ENCODE measurements around the gene TMX4. TPM values are rescaled to one million over a fixed set of nuclear protein-coding genes. Genes with fewer than 3 reads are reported as not detected.

TMX4 gene
- total RNA-seq = 10 to 100 TPM; 17.9 to 25.4 TPM

- peak; percentile 94 for ATAC-seq
- Histone ChIP-seq H3K4me3 (peak within 1 kb of the TSS; percentile 78 to 80), H3K27me3 (no peaks in the 10 kb centered on the region), H3K36me3 (replicated peaks in 1 of 2; ENCODE audit: insufficient read depth in 1 of 2, low read depth in 2 of 2) (no peaks in the 10 kb centered on the region), H3K4me1 (peaks cover 9% of the 10 kb centered on the region), H3K27ac (peak within 1 kb of the TSS; percentile 87 to 98 (median 94)), H3K9me3 (no peaks in the 10 kb centered on the region)
- TF ChIP-seq POLR2A (IDR thresholded peaks at IDR 0.05) (peak; percentile 97 to 98 (median 98)), CTCF (IDR thresholded peaks at IDR 0.05) (peak in 6 of 7 experiments; percentile 41 to 81 (median 60))
- intact Hi-C loops (cut with DNase I) = no loop called here
- 0 to 1% methylated on average over 13 to 82 of the region's 83 CpGs for WGBS, 2 donors
- DNase-seq = peak; percentile 99
Measured at GRCh38 chr20:8019246-8019997, at the start of gene TMX4. TMX4 (minus strand) TSS chr20:8019761; CDS start chr20:8019613, 148 bp downstream.

- ATAC-seq (no peak), DNase-seq (no peak)
- 73% methylated on average over 5 of the region's 5 CpGs for WGBS, 2 donors
- intact Hi-C loops (cut with DNase I) = no loop called here
- H3K36me3 ChIP-seq (replicated peaks in 1 of 2; ENCODE audit: insufficient read depth in 1 of 2, low read depth in 2 of 2) = no peaks in the 10 kb centered on the region
- H3K27ac ChIP-seq = no peak overlapping the region
- no peaks in the 10 kb centered on the region for H3K27me3 ChIP-seq
- no peaks in the 10 kb centered on the region for H3K9me3 ChIP-seq
- no peaks in the 10 kb centered on the region for H3K4me1 ChIP-seq
- no peak overlapping the region for H3K4me3 ChIP-seq
- no peak for TF ChIP-seq POLR2A (IDR thresholded peaks at IDR 0.05)
- TF ChIP-seq CTCF (IDR thresholded peaks at IDR 0.05) = no peak
Measured at GRCh38 chr20:8067082-8067481, 47.5 kb upstream of the TMX4 start.

GRCh38 chr20:8066662-8067061, 47.1 kb upstream of the TMX4 start:
- DNase-seq = no peak
- no peak for TF ChIP-seq POLR2A (IDR thresholded peaks at IDR 0.05)
- no peak for TF ChIP-seq CTCF (IDR thresholded peaks at IDR 0.05)
- 66 to 72% methylated on average over 2 of the region's 2 CpGs for WGBS, 2 donors

GRCh38 chr20:8065691-8066090, 46.1 kb upstream of the TMX4 start:
- DNase-seq = no peak
- H3K27ac ChIP-seq = no peak overlapping the region
- H3K27me3 ChIP-seq = no peaks in the 10 kb centered on the region
- no peak overlapping the region for H3K4me3 ChIP-seq
- H3K9me3 ChIP-seq = no peaks in the 10 kb centered on the region
- no peaks in the 10 kb centered on the region for H3K36me3 ChIP-seq (replicated peaks in 1 of 2; ENCODE audit: insufficient read depth in 1 of 2, low read depth in 2 of 2)
- no peak for TF ChIP-seq POLR2A (IDR thresholded peaks at IDR 0.05)
- no peak for TF ChIP-seq CTCF (IDR thresholded peaks at IDR 0.05)
- no peak for ATAC-seq
- intact Hi-C loops (cut with DNase I) = no loop called here
- no peaks in the 10 kb centered on the region for H3K4me1 ChIP-seq
- 82 to 88% methylated on average over 2 of the region's 2 CpGs for WGBS, 2 donors

More at GRCh38 chr20:8066662-8067061, 47.1 kb upstream of the TMX4 start:
- H3K27ac ChIP-seq = no peak overlapping the region
- H3K36me3 ChIP-seq (replicated peaks in 1 of 2; ENCODE audit: insufficient read depth in 1 of 2, low read depth in 2 of 2) = no peaks in the 10 kb centered on the region
- intact Hi-C loops (cut with DNase I) = no loop called here
- H3K4me1 ChIP-seq = no peaks in the 10 kb centered on the region
- no peaks in the 10 kb centered on the region for H3K9me3 ChIP-seq
- no peak overlapping the region for H3K4me3 ChIP-seq
- no peak for ATAC-seq
- no peaks in the 10 kb centered on the region for H3K27me3 ChIP-seq

DNA sequence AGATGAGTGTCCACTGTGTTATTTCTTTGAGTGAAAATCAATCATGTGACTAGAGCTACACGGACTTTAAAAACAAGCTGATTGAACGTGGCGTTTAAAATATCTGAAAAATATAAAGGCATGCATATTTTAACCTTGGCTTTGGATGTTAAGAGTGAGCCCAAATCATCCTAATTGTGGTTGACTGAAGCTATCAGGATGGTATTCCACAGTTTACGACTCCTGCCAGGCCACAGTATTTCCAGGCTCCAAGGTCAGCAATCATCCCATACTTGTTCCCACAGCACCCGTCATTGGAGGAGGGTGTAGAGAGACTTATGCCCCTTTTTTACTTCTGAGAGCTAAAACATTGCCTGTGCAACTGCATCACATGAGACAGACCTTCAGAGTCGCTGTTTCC, 43.2 kb upstream of the TMX4 start:
- Histone ChIP-seq H3K36me3 (replicated peaks in 1 of 2; ENCODE audit: insufficient read depth in 1 of 2, low read depth in 2 of 2) (no peaks in the 10 kb centered on the region), H3K4me3 (no peak overlapping the region), H3K4me1 (no peaks in the 10 kb centered on the region), H3K27ac (no peak overlapping the region), H3K27me3 (no peaks in the 10 kb centered on the region), H3K9me3 (no peaks in the 10 kb centered on the region)
- no peak for ATAC-seq
- intact Hi-C loops (cut with DNase I) = no loop called here
- DNase-seq = no peak
- WGBS, 2 donors = 68 to 69% methylated on average over 6 of the region's 6 CpGs
- TF ChIP-seq CTCF (IDR thresholded peaks at IDR 0.05) = no peak
- no peak for TF ChIP-seq POLR2A (IDR thresholded peaks at IDR 0.05)

All from body of pancreas (tissue), 4 donors.